Fibroblast of skin of left biceps (primary cell): ENCODE results near the gene MAST1.
"Not testable (repeated sequence)": the region's sequence is repeated elsewhere in the genome, so short reads cannot be mapped to it uniquely, and the experiment has no call there.

Experiments
- DNase-seq, 2 experiments: peaks; one replicate each; pipeline ENCODE4 v3.0.0-alpha.2; 2013; ENCODE audit warnings: low read depth in 2 of 2

Gene MAST1

GRCh38 chr19:12840091-12841079 is 2.1 kb downstream of the MAST1 start:
- peak in 1 of 2 experiments; percentile 19 for DNase-seq

GRCh38 chr19:12841094-12841493 is 2.8 kb downstream of the MAST1 start:
- no peak for DNase-seq

GRCh38 chr19:12842511-12842910 is 4.2 kb downstream of the MAST1 start:
- no peak for DNase-seq

- no peak for DNase-seq
These were observed 5.0 kb downstream of the MAST1 start for GRCh38 chr19:12843328-12843727.

GRCh38 chr19:12843999-12844732 is 5.9 kb downstream of the MAST1 start:
- no peak for DNase-seq

GRCh38 chr19:12846613-12847012 is 8.3 kb downstream of the MAST1 start:
- not testable (repeated sequence) for DNase-seq

- peak; percentile 21 to 25 for DNase-seq
These were observed 9.1 kb downstream of the MAST1 start for GRCh38 chr19:12847159-12848139.

GRCh38 chr19:12856653-12857052 is 18.3 kb downstream of the MAST1 start:
- DNase-seq: no peak

GRCh38 chr19:12858041-12858928 is 20.0 kb downstream of the MAST1 start:
- DNase-seq: no peak

GRCh38 chr19:12859546-12859945 is 21.2 kb downstream of the MAST1 start:
- no peak for DNase-seq

- DNase-seq: no peak
These were observed 25.8 kb downstream of the MAST1 start for GRCh38 chr19:12864143-12864542.

GRCh38 chr19:12864721-12865715 is 26.7 kb downstream of the MAST1 start:
- no peak for DNase-seq

- DNase-seq: no peak
These were observed 27.6 kb downstream of the MAST1 start for GRCh38 chr19:12865746-12866415.

- DNase-seq: no peak
These were observed 28.3 kb downstream of the MAST1 start for GRCh38 chr19:12866416-12867119.

- DNase-seq: no peak
These were observed 29.1 kb downstream of the MAST1 start for GRCh38 chr19:12867120-12868099.

- DNase-seq: no peak
These were observed 30.3 kb downstream of the MAST1 start for GRCh38 chr19:12868540-12869112.
